H1 (cell line): ENCODE data around the gene PTPN5. TPM values are rescaled to one million over a fixed set of nuclear protein-coding genes. Genes with fewer than 3 reads are reported as not detected.

Experiments
- CTCF ChIA-PET: fragments of 300-600 bp; sonication (Branson Sonifier 250); formaldehyde crosslinking; loops from one replicate; lab custom pipeline; 2021; ENCODE audit not compliant: partially characterized antibody; lab: Charles Lee
- POLR2A ChIA-PET: fragments of 300-600 bp; sonication (Branson Sonifier 250); formaldehyde crosslinking; loops from one replicate; lab custom pipeline; 2021; ENCODE audit warnings: inconsistent platforms; ENCODE audit not compliant: partially characterized antibody; lab: Charles Lee
- DNase-seq, 2 experiments: peaks; one replicate each; pipeline versions ENCODE4 v3.0.0 to v3.0.0-alpha.2; 2010 to 2022; ENCODE audit warnings: low spot score in 2 of 2, low read depth in 1 of 2, mixed read lengths in 1 of 2
- FAIRE-seq: peaks from 2 replicates; lab custom pipeline; 2011; peaks lifted over from hg19 to GRCh38; lab: Jason Lieb, UNC
- H2AFZ ChIP-seq: 2 replicates; pipeline ENCODE4 v1.8.1; 2012; ENCODE audit warnings: low read length, inconsistent platforms
- H2AK5ac ChIP-seq: 2 replicates; pipeline ENCODE4 v1.6.1; 2013; ENCODE audit warnings: low read depth, low read length
- H2BK120ac ChIP-seq: replicated peaks from 2 replicates; pipeline ENCODE3; 2013; ENCODE audit warnings: low read depth, low read length, inconsistent platforms
- H2BK12ac ChIP-seq: 2 replicates; pipeline ENCODE4 v1.6.1; 2013; ENCODE audit warnings: low read depth, low read length
- H2BK15ac ChIP-seq: 2 replicates; pipeline ENCODE4 v1.6.1; 2013; ENCODE audit warnings: low read length
- H2BK20ac ChIP-seq: 2 replicates; pipeline ENCODE4 v1.6.1; 2013; ENCODE audit warnings: low read length
- H2BK5ac ChIP-seq: 2 replicates; pipeline ENCODE4 v1.6.1; 2013; ENCODE audit warnings: low read depth, low read length
- H3K14ac ChIP-seq: 2 replicates; pipeline ENCODE4 v1.6.1; 2013; ENCODE audit warnings: inconsistent platforms; ENCODE audit not compliant: insufficient read length
- H3K18ac ChIP-seq: 2 replicates; pipeline ENCODE4 v1.6.1; 2013; ENCODE audit warnings: low read length; ENCODE audit errors: extremely low read depth
- H3K23ac ChIP-seq: 2 replicates; pipeline ENCODE4 v1.6.1; 2013; ENCODE audit warnings: inconsistent platforms; ENCODE audit not compliant: insufficient read length
- H3K23me2 ChIP-seq: 2 replicates; pipeline ENCODE4 v1.6.1; 2013; ENCODE audit warnings: low read depth, low read length
- H3K27ac ChIP-seq: 2 replicates; pipeline ENCODE4 v1.6.1; 2011; ENCODE audit warnings: low read depth, low read length, inconsistent platforms
- H3K27me3 ChIP-seq, 4 experiments: replicated peaks in 1 of 4; 1 replicate in 1 of 4; 2 replicates in 3 of 4; pipeline versions ENCODE4 v1.6.1 to v1.8.1; 2011 to 2013; ENCODE audit warnings: low read length in 3 of 4, mild to moderate bottlenecking in 3 of 4, inconsistent platforms in 2 of 4, mixed read lengths in 2 of 4, moderate library complexity in 1 of 4; ENCODE audit not compliant: control insufficient read depth in 3 of 4, insufficient read depth in 3 of 4; ENCODE audit errors: extremely low read depth in 1 of 4
- H3K36me3 ChIP-seq, 4 experiments: 2 replicates each; pipeline versions ENCODE4 v1.6.1 to v1.8.1; 2011 to 2013; ENCODE audit warnings: mild to moderate bottlenecking in 4 of 4, low read length in 3 of 4, moderate library complexity in 2 of 4, control low read depth in 1 of 4, inconsistent platforms in 1 of 4; ENCODE audit not compliant: insufficient read depth in 4 of 4, control insufficient read depth in 2 of 4
- H3K4ac ChIP-seq: replicated peaks from 2 replicates; pipeline ENCODE3; 2013; ENCODE audit warnings: low read length, low read depth, mixed read lengths, inconsistent platforms; ENCODE audit not compliant: insufficient read length
- H3K4me1 ChIP-seq, 4 experiments: replicated peaks in 1 of 4; 1 replicate in 1 of 4; 2 replicates in 3 of 4; pipeline versions ENCODE4 v1.6.1 to v1.8.1; 2011 to 2013; ENCODE audit warnings: low read length in 3 of 4, inconsistent platforms in 2 of 4, mixed read lengths in 1 of 4; ENCODE audit not compliant: insufficient read depth in 4 of 4, control insufficient read depth in 3 of 4
- H3K4me2 ChIP-seq, 2 experiments: 2 replicates each; pipeline versions ENCODE4 v1.6.1 to v1.8.1; 2011 to 2013; ENCODE audit warnings: low read depth in 2 of 2, low read length in 2 of 2, control low read depth in 1 of 2, inconsistent platforms in 1 of 2, mild to moderate bottlenecking in 1 of 2; ENCODE audit not compliant: insufficient read depth in 1 of 2
- H3K4me3 ChIP-seq, 4 experiments: fragments of 200-600, 300-600 bp in 1 of 4; sonication (generic), shearing (Covaris generic), sonication (Bioruptor Twin) in 1 of 4; 2 replicates each; pipeline versions ENCODE4 v1.5.1 to v1.8.1; 2011 to 2016; ENCODE audit warnings: low read length in 4 of 4, low read depth in 3 of 4, control low read depth in 2 of 4, inconsistent platforms in 2 of 4, mild to moderate bottlenecking in 2 of 4, mixed read lengths in 1 of 4, moderate library complexity in 1 of 4; ENCODE audit not compliant: insufficient read depth in 2 of 4; ENCODE audit errors: extremely low read depth in 1 of 4
- H3K56ac ChIP-seq: replicated peaks from 2 replicates; pipeline ENCODE3; 2013; ENCODE audit warnings: low read depth, mild to moderate bottlenecking, mixed read lengths, low read length, inconsistent platforms; ENCODE audit not compliant: insufficient read length
- H3K79me1 ChIP-seq: 2 replicates; pipeline ENCODE4 v1.6.1; 2013; ENCODE audit warnings: low read depth, low read length, control low read depth
- H3K79me2 ChIP-seq, 2 experiments: 2 replicates each; pipeline versions ENCODE4 v1.6.1 to v1.8.1; 2012 to 2013; ENCODE audit warnings: low read length in 2 of 2, mild to moderate bottlenecking in 2 of 2, inconsistent platforms in 1 of 2; ENCODE audit not compliant: insufficient read depth in 2 of 2, control insufficient read depth in 1 of 2
- H3K9ac ChIP-seq, 4 experiments: replicated peaks in 1 of 4; 1 replicate in 1 of 4; 2 replicates in 3 of 4; pipeline versions ENCODE4 v1.6.1 to v1.8.1; 2011 to 2013; ENCODE audit warnings: low read depth in 3 of 4, low read length in 3 of 4, control low read depth in 2 of 4, mild to moderate bottlenecking in 2 of 4, moderate library complexity in 2 of 4, inconsistent platforms in 1 of 4; ENCODE audit errors: extremely low read depth in 1 of 4
- H3K9me3 ChIP-seq, 2 experiments: 2 replicates each; pipeline versions ENCODE4 v1.6.1 to v1.8.1; 2012 to 2013; ENCODE audit warnings: mild to moderate bottlenecking in 2 of 2, moderate library complexity in 2 of 2, control low read depth in 1 of 2, inconsistent platforms in 1 of 2, low read depth in 1 of 2, low read length in 1 of 2, mixed read lengths in 1 of 2; ENCODE audit not compliant: insufficient read depth in 2 of 2
- H4K20me1 ChIP-seq, 2 experiments: replicated peaks in 1 of 2; 2 replicates each; pipeline versions ENCODE3 to v1.8.1; 2011 to 2013; ENCODE audit warnings: inconsistent platforms in 2 of 2, low read length in 2 of 2, mild to moderate bottlenecking in 1 of 2; ENCODE audit not compliant: insufficient read depth in 2 of 2, control insufficient read depth in 1 of 2
- H4K5ac ChIP-seq: 2 replicates; pipeline ENCODE4 v1.6.1; 2013; ENCODE audit warnings: low read length, low read depth, mixed read lengths, inconsistent platforms; ENCODE audit not compliant: insufficient read length
- H4K8ac ChIP-seq: 2 replicates; pipeline ENCODE4 v1.8.0; 2013; ENCODE audit warnings: mild to moderate bottlenecking, moderate library complexity, low read length, inconsistent platforms; ENCODE audit not compliant: insufficient read depth; ENCODE audit errors: extremely low read depth
- H4K91ac ChIP-seq: replicated peaks from 2 replicates; pipeline ENCODE3; 2013; ENCODE audit warnings: low read length, mixed read lengths, inconsistent platforms; ENCODE audit not compliant: insufficient read length
- ASH2L ChIP-seq: fragments of 200-600, 300-600 bp; sonication (generic); IDR thresholded peaks from one replicate; pipeline ENCODE4 v1.7.1; 2017; ENCODE audit warnings: low read length
- BACH1 ChIP-seq: IDR thresholded peaks from 2 replicates; pipeline ENCODE4 v1.6.1; 2012; ENCODE audit warnings: low read length, improper control_type of control experiment
- CBX5 ChIP-seq: fragments of 300-800, 300-1000 bp; sonication (generic); IDR thresholded peaks from 2 replicates; pipeline ENCODE4 v1.7.1; 2016; ENCODE audit warnings: antibody characterized with exemption, low read length, low read depth
- CHD1 ChIP-seq: IDR thresholded peaks from 2 replicates; pipeline ENCODE4 v1.6.1; 2012; ENCODE audit warnings: low read depth, low read length, improper control_type of control experiment
- CREB1 ChIP-seq: IDR thresholded peaks from 2 replicates; pipeline ENCODE4 v1.6.1; 2012; ENCODE audit warnings: inconsistent platforms
- EZH2 ChIP-seq: fragments of 200-600 bp; sonication (generic); IDR thresholded peaks from 2 replicates; pipeline ENCODE4 v1.7.1; 2012; ENCODE audit warnings: low read depth, mild to moderate bottlenecking, moderate library complexity, low read length, inconsistent platforms; ENCODE audit not compliant: severe bottlenecking
- FOSL1 ChIP-seq: IDR thresholded peaks from 2 replicates; pipeline ENCODE4 v1.6.1; 2011; ENCODE audit warnings: mild to moderate bottlenecking, low read depth, low read length, moderate library complexity; ENCODE audit not compliant: insufficient read depth
- GABPA ChIP-seq: IDR thresholded peaks from 2 replicates; pipeline ENCODE4 v1.6.1; 2011; ENCODE audit warnings: mild to moderate bottlenecking, low read length, moderate library complexity, borderline replicate concordance; ENCODE audit not compliant: insufficient read depth
- HDAC6 ChIP-seq: IDR thresholded peaks from one replicate; pipeline ENCODE4 v1.7.1; 2012; ENCODE audit warnings: low read depth, mild to moderate bottlenecking, inconsistent platforms, low read length, moderate library complexity
- POLR2AphosphoS5 ChIP-seq: IDR thresholded peaks from 2 replicates; pipeline ENCODE4 v1.6.1; 2011; ENCODE audit warnings: low read depth, low read length
- SAP30 ChIP-seq: fragments of 300-600 bp; sonication (generic); IDR thresholded peaks from 2 replicates; pipeline ENCODE4 v1.7.1; 2012; ENCODE audit warnings: low read length, moderate library complexity, mild to moderate bottlenecking, inconsistent platforms; ENCODE audit not compliant: insufficient read depth, insufficient replicate concordance
- SIRT6 ChIP-seq: IDR thresholded peaks from one replicate; pipeline ENCODE4 v1.7.1; 2012; ENCODE audit warnings: low read length, inconsistent platforms
- SP4 ChIP-seq: IDR thresholded peaks from 2 replicates; pipeline ENCODE4 v1.6.1; 2012; ENCODE audit warnings: low read length, inconsistent platforms
- TBP ChIP-seq: IDR thresholded peaks from 2 replicates; pipeline ENCODE4 v1.6.1; 2011; ENCODE audit warnings: low read depth, low read length, improper control_type of control experiment
- YY1 ChIP-seq: IDR thresholded peaks from 2 replicates; pipeline ENCODE4 v1.6.1; 2011; ENCODE audit warnings: low read depth, mild to moderate bottlenecking, low read length
- WGBS, 2 experiments: shearing (Covaris generic) in 1 of 2; methylation state at CpG; one replicate each; pipeline versions ENCODE4 v1.1.6 to v1.1.7; 2013 to 2015; ENCODE audit warnings: low lambda C conversion rate in 2 of 2, mixed read lengths in 2 of 2, inconsistent platforms in 1 of 2, low coverage in 1 of 2, missing lambda C conversion rate in 1 of 2; ENCODE audit not compliant: insufficient replicate concordance in 2 of 2, insufficient coverage in 1 of 2, insufficient read length in 1 of 2; ENCODE audit errors: extremely low coverage in 1 of 2, missing lambda C conversion rate in 1 of 2; 5-methylcytosine and 5-hydroxymethylcytosine counted together
- polyA plus RNA-seq, 7 experiments: library from polyadenylated mRNA; depleted of rRNA in 3 of 7; stranded (reverse) in 5 of 7; unstranded in 2 of 7; fragments of >200 nt in 5 of 7; fragments of 200-250 nt in 2 of 7; gene quantifications; 1 replicate in 5 of 7; 2 replicates in 1 of 7; 4 replicates in 1 of 7; pipeline versions ENCODE4 v1.2.1 to v1.2.3, GENCODE V29; 2011 to 2013; ENCODE audit warnings: missing spikeins in 2 of 7, mixed read lengths in 2 of 7
- total RNA-seq: library from RNA; stranded (reverse); fragmentation: NEBNext Ultra II Directional; extraction: Animal tissue kit (Norgen Biotek cat#: 25700); gene quantifications from 2 replicates; pipeline ENCODE4 v1.2.1, GENCODE V29; 2021
- TF ChIP-seq, protein P1 (sequence below): IDR thresholded peaks from 2 replicates; pipeline ENCODE4 v1.6.1; 2012; ENCODE audit warnings: inconsistent platforms

PTPN5 gene
- total and polyA plus RNA-seq, 2 of the 8 experiments (the other 6 are each of a cell fraction or from before 2014, with no cell fraction given): 8.4 to 12.9 TPM

DNA sequence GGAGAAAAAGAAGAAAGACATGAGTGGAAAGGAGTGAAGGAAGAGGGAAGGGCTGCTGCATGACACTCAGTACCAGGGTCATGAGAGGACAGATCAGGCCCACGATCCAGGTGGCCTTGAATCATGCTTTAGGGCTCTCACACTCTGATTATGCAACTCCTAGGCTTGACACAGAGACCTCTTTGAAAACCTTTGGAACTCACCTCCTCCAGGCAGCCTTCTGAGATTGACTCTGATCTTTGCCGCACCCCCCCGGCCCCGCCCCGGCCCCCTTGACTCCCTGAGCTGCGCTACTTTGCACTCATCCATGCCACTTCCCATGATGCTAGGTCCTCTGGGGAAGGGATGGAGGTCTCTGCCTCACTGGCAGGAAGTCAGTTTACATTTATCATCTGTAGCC lies 10.7 kb downstream of the PTPN5 start:
- ChIA-PET POLR2A (interaction anchor here (1.4 to 1.5 kb wide), 2 partner anchors 8 to 10 kb away, joined by 3 to 6 read pairs; partner anchors contain the start of gene PTPN5), CTCF (interaction anchor here (1.1 to 12.1 kb wide), 3 partner anchors 12 to 18 kb away, joined by 4 to 363 read pairs (median 145); partner anchors contain the start of gene PTPN5)
- no peaks in the 10 kb centered on the region for H3K9me3 ChIP-seq
- DNase-seq (no peak), FAIRE-seq (no peak)
- H2BK20ac ChIP-seq: no peak overlapping the region
- H3K4me1 ChIP-seq: peaks cover 0 to 17% (median 1%) of the 10 kb centered on the region in 4 experiments; a peak in 3 of 7 replicates
- H3K23ac ChIP-seq: no peak overlapping the region
- no peak overlapping the region for H4K91ac ChIP-seq
- H3K79me2 ChIP-seq: no peaks in the 10 kb centered on the region
- no peaks in the 10 kb centered on the region for H3K23me2 ChIP-seq
- H3K14ac ChIP-seq: no peak overlapping the region
- no peak overlapping the region for H2BK12ac ChIP-seq
- H3K18ac ChIP-seq: no peak overlapping the region
- no peak overlapping the region for H2AK5ac ChIP-seq
- WGBS, 2 experiments: 89% methylated on average over 5 of the region's 6 CpGs; no CpG with 5 or more reads in 1 of the 2 experiments
- H3K79me1 ChIP-seq: no peaks in the 10 kb centered on the region
- no peak overlapping the region for H3K27ac ChIP-seq
- H2BK120ac ChIP-seq: no peak overlapping the region
- no peak overlapping the region for H3K56ac ChIP-seq
- H4K20me1 ChIP-seq: no peaks in the 10 kb centered on the region
- H4K5ac ChIP-seq: no peak overlapping the region
- H4K8ac ChIP-seq: no peak overlapping the region
- no peak overlapping the region for H3K4me2 ChIP-seq
- H2AFZ ChIP-seq: no peak overlapping the region
- H2BK15ac ChIP-seq: no peak overlapping the region
- H3K4ac ChIP-seq: no peak overlapping the region
- H2BK5ac ChIP-seq: no peak overlapping the region
- H3K36me3 ChIP-seq: no peaks in the 10 kb centered on the region; a peak in 1 of 8 replicates
- H3K9ac ChIP-seq: no peak overlapping the region; a peak in 1 of 7 replicates
- H3K4me3 ChIP-seq: no peak overlapping the region
- H3K27me3 ChIP-seq: no peaks in the 10 kb centered on the region
- TF ChIP-seq ASH2L (no peak), SIRT6 (no peak), TBP (no peak), SAP30 (no peak), GABPA (no peak), YY1 (no peak), EZH2 (no peak), HDAC6 (no peak), CREB1 (no peak), SP4 (no peak), CHD1 (no peak), POLR2AphosphoS5 (no peak), FOSL1 (no peak), BACH1 (no peak), CBX5 (no peak)
- TF ChIP-seq, protein P1, sequence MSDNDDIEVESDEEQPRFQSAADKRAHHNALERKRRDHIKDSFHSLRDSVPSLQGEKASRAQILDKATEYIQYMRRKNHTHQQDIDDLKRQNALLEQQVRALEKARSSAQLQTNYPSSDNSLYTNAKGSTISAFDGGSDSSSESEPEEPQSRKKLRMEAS: no peak
